Activated naive CD4-positive, alpha-beta T cell treated with anti-CD3 and anti-CD28 coated beads, Interleukin-2, amount 50 U/mL, for 72 hours (primary cell): Measurements from ENCODE around the gene C19orf33. TPM values are rescaled to one million over a fixed set of nuclear protein-coding genes. Genes with fewer than 3 reads are reported as not detected.

Experiments
- ATAC-seq, 2 donors: fragments of 150-1000 bp; cut with Tn5 transposase; 2 replicates each; pipeline ENCODE4 v1.10.0; 2021; ENCODE audit warnings: mild to moderate bottlenecking in 2 of 2, moderate library complexity in 2 of 2
- DNase-seq, 2 donors: peaks; one replicate each; pipeline ENCODE4 v3.0.0; 2021 to 2022; ENCODE audit warnings: low spot score in 2 of 2
- H3K27ac Mint-ChIP-seq, 2 donors: one replicate each; pipeline ENCODE4 v1.8.0; 2022; ENCODE audit warnings: mild to moderate bottlenecking in 2 of 2, mixed read lengths in 2 of 2
- H3K36me3 Mint-ChIP-seq, 2 donors: one replicate each; pipeline ENCODE4 v1.8.0; 2022; ENCODE audit warnings: mixed read lengths in 2 of 2
- H3K9me3 Mint-ChIP-seq, 2 donors: one replicate each; pipeline ENCODE4 v1.8.0; 2022; ENCODE audit warnings: mixed read lengths in 2 of 2
- total RNA-seq, 2 donors: library from RNA; stranded (reverse); gene quantifications; one replicate each; pipeline ENCODE4 v1.2.3, GENCODE V29; 2022

C19orf33 gene
- total RNA-seq, 2 donors from 2014 or later, result not detected

- H3K9me3 Mint-ChIP-seq, result no peaks in the 10 kb centered on the region
- H3K27ac Mint-ChIP-seq, result no peak overlapping the region
- H3K36me3 Mint-ChIP-seq, result no peaks in the 10 kb centered on the region
- DNase-seq (no peak), ATAC-seq (no peak)
Observed at GRCh38 chr19:38276942-38277517, 27.0 kb upstream of the C19orf33 start.

- H3K9me3 Mint-ChIP-seq, result no peaks in the 10 kb centered on the region
- DNase-seq (no peak), ATAC-seq (no peak)
- H3K36me3 Mint-ChIP-seq, result no peaks in the 10 kb centered on the region
- no peak overlapping the region for H3K27ac Mint-ChIP-seq
Observed at GRCh38 chr19:38277549-38277948, 26.5 kb upstream of the C19orf33 start.

GRCh38 chr19:38277969-38278680 lies 25.9 kb upstream of the C19orf33 start:
- no peak for DNase-seq
- ATAC-seq, result no peak
- no peaks in the 10 kb centered on the region for H3K36me3 Mint-ChIP-seq
- H3K27ac Mint-ChIP-seq, result peak overlapping the region in 1 of 2 donors; percentile 27
- H3K9me3 Mint-ChIP-seq, result no peaks in the 10 kb centered on the region

GRCh38 chr19:38278751-38279150 lies 25.3 kb upstream of the C19orf33 start:
- no peak for ATAC-seq
- Mint-ChIP-seq H3K9me3 (no peaks in the 10 kb centered on the region), H3K36me3 (no peaks in the 10 kb centered on the region), H3K27ac (peak overlapping the region in 1 of 2 donors; percentile 27)
- DNase-seq, result no peak

- ATAC-seq (no peak), DNase-seq (no peak)
- peak overlapping the region; percentile 46 to 48 for H3K27ac Mint-ChIP-seq
- no peaks in the 10 kb centered on the region for H3K9me3 Mint-ChIP-seq
- no peaks in the 10 kb centered on the region for H3K36me3 Mint-ChIP-seq
Observed at GRCh38 chr19:38280030-38280921, 23.8 kb upstream of the C19orf33 start.

- Mint-ChIP-seq H3K27ac (peak overlapping the region; percentile 48 to 67), H3K36me3 (no peaks in the 10 kb centered on the region), H3K9me3 (no peaks in the 10 kb centered on the region)
- ATAC-seq, result peak; percentile 74 to 85
- DNase-seq, result no peak
Observed at GRCh38 chr19:38281811-38282566, 22.1 kb upstream of the C19orf33 start.

- no peaks in the 10 kb centered on the region for H3K9me3 Mint-ChIP-seq
- no peaks in the 10 kb centered on the region for H3K36me3 Mint-ChIP-seq
- ATAC-seq (no peak), DNase-seq (no peak)
- peak overlapping the region in 1 of 2 donors; percentile 22 for H3K27ac Mint-ChIP-seq
Observed at GRCh38 chr19:38283271-38283670, 20.8 kb upstream of the C19orf33 start.

GRCh38 chr19:38284422-38284821 lies 19.6 kb upstream of the C19orf33 start:
- H3K36me3 Mint-ChIP-seq, result no peaks in the 10 kb centered on the region
- peak overlapping the region; percentile 54 to 87 for H3K27ac Mint-ChIP-seq
- no peaks in the 10 kb centered on the region for H3K9me3 Mint-ChIP-seq
- no peak for DNase-seq
- ATAC-seq, result no peak

- ATAC-seq, result no peak
- H3K9me3 Mint-ChIP-seq, result no peaks in the 10 kb centered on the region
- no peak for DNase-seq
- peaks cover 0 to 2% of the 10 kb centered on the region in 2 donors for H3K36me3 Mint-ChIP-seq
- H3K27ac Mint-ChIP-seq, result peak overlapping the region in 1 of 2 donors; percentile 66
Observed at GRCh38 chr19:38285567-38285966, 18.5 kb upstream of the C19orf33 start.

GRCh38 chr19:38287604-38288003 lies 16.4 kb upstream of the C19orf33 start:
- H3K36me3 Mint-ChIP-seq, result peaks cover 0 to 6% of the 10 kb centered on the region in 2 donors
- H3K27ac Mint-ChIP-seq, result no peak overlapping the region
- H3K9me3 Mint-ChIP-seq, result no peaks in the 10 kb centered on the region
- DNase-seq (no peak), ATAC-seq (no peak)

GRCh38 chr19:38288123-38288855 lies 15.8 kb upstream of the C19orf33 start:
- ATAC-seq, result no peak
- H3K27ac Mint-ChIP-seq, result no peak overlapping the region

GRCh38 chr19:38289955-38290354 lies 14.1 kb upstream of the C19orf33 start:
- Mint-ChIP-seq H3K36me3 (peaks cover 0 to 6% of the 10 kb centered on the region in 2 donors), H3K27ac (no peak overlapping the region), H3K9me3 (no peaks in the 10 kb centered on the region)
- DNase-seq (no peak), ATAC-seq (no peak)

More at GRCh38 chr19:38288123-38288855, 15.8 kb upstream of the C19orf33 start:
- H3K36me3 Mint-ChIP-seq, result peaks cover 0 to 6% of the 10 kb centered on the region in 2 donors
- no peaks in the 10 kb centered on the region for H3K9me3 Mint-ChIP-seq
- DNase-seq, result no peak

GRCh38 chr19:38290631-38291147 lies 13.4 kb upstream of the C19orf33 start:
- ATAC-seq (no peak), DNase-seq (no peak)
- peak overlapping the region in 1 of 2 donors; percentile 46 for H3K27ac Mint-ChIP-seq
- no peaks in the 10 kb centered on the region for H3K9me3 Mint-ChIP-seq
- H3K36me3 Mint-ChIP-seq, result peaks cover 0 to 6% of the 10 kb centered on the region in 2 donors

GRCh38 chr19:38291855-38292254 lies 12.2 kb upstream of the C19orf33 start:
- ATAC-seq, result no peak

GRCh38 chr19:38293281-38293680 lies 10.8 kb upstream of the C19orf33 start:
- H3K36me3 Mint-ChIP-seq, result peaks cover 0 to 6% of the 10 kb centered on the region in 2 donors
- DNase-seq (no peak), ATAC-seq (no peak)
- H3K27ac Mint-ChIP-seq, result no peak overlapping the region
- no peaks in the 10 kb centered on the region for H3K9me3 Mint-ChIP-seq

More at GRCh38 chr19:38291855-38292254, 12.2 kb upstream of the C19orf33 start:
- Mint-ChIP-seq H3K9me3 (no peaks in the 10 kb centered on the region), H3K36me3 (peaks cover 0 to 6% of the 10 kb centered on the region in 2 donors), H3K27ac (no peak overlapping the region)
- DNase-seq, result no peak

GRCh38 chr19:38294090-38294489 lies 10.0 kb upstream of the C19orf33 start:
- no peak for DNase-seq
- Mint-ChIP-seq H3K9me3 (no peaks in the 10 kb centered on the region), H3K36me3 (peaks cover 0 to 6% of the 10 kb centered on the region in 2 donors), H3K27ac (no peak overlapping the region)
- no peak for ATAC-seq
